Activated T-cell treated with anti-CD3 and anti-CD28 coated beads for 1 hour (primary cell): ENCODE measurements around the gene LAMP1.
A peak's percentile ranks its signal among the peaks of the same experiment; 100 is the strongest.
"Not testable (repeated sequence)": the region's sequence is repeated elsewhere in the genome, so short reads cannot be mapped to it uniquely, and the experiment has no call there.

ENCODE experiments used
- DNase-seq: peaks from one replicate; pipeline ENCODE4 v3.0.0-alpha.2; 2020; ENCODE audit warnings: low read depth

The LAMP1 gene

GRCh38 chr13:113296823-113297369 lies at the start of gene LAMP1:
TSS of gene LAMP1 (plus strand) at chr13:113297239. CDS start at chr13:113297435, 196 bp downstream.
- DNase-seq: peak; percentile 99

- no peak for DNase-seq
These were observed 44.4 kb upstream of the LAMP1 start for GRCh38 chr13:113252516-113253095.

GRCh38 chr13:113257908-113258307 lies 39.1 kb upstream of the LAMP1 start:
- not testable (repeated sequence) for DNase-seq

- no peak for DNase-seq
These were observed 38.6 kb upstream of the LAMP1 start for GRCh38 chr13:113258321-113259054.

GRCh38 chr13:113260996-113261395 lies 36.0 kb upstream of the LAMP1 start:
- no peak for DNase-seq

GRCh38 chr13:113263016-113263415 lies 34.0 kb upstream of the LAMP1 start:
- not testable (repeated sequence) for DNase-seq

GRCh38 chr13:113267642-113268405 lies 29.2 kb upstream of the LAMP1 start:
- no peak for DNase-seq

- DNase-seq: no peak
These were observed 25.0 kb upstream of the LAMP1 start for GRCh38 chr13:113272031-113272430.

- no peak for DNase-seq
These were observed 24.3 kb upstream of the LAMP1 start for GRCh38 chr13:113272701-113273181.

- DNase-seq: no peak
These were observed 23.7 kb upstream of the LAMP1 start for GRCh38 chr13:113273321-113273720.

- DNase-seq: no peak
These were observed 23.0 kb upstream of the LAMP1 start for GRCh38 chr13:113273851-113274590.

GRCh38 chr13:113274721-113275120 lies 22.3 kb upstream of the LAMP1 start:
- no peak for DNase-seq

- DNase-seq: no peak
These were observed 21.7 kb upstream of the LAMP1 start for GRCh38 chr13:113275387-113275786.

- DNase-seq: no peak
These were observed 16.9 kb upstream of the LAMP1 start for GRCh38 chr13:113280126-113280525.

- no peak for DNase-seq
These were observed 13.1 kb upstream of the LAMP1 start for GRCh38 chr13:113283904-113284303.

GRCh38 chr13:113288880-113289279 lies 8.2 kb upstream of the LAMP1 start:
- DNase-seq: no peak

- no peak for DNase-seq
These were observed 5.9 kb upstream of the LAMP1 start for GRCh38 chr13:113291129-113291528.

- peak; percentile 5 for DNase-seq
These were observed 4.8 kb upstream of the LAMP1 start for GRCh38 chr13:113292021-113292862.

GRCh38 chr13:113293686-113294085 lies 3.4 kb upstream of the LAMP1 start:
- DNase-seq: no peak

- DNase-seq: no peak
These were observed 1.3 kb upstream of the LAMP1 start for GRCh38 chr13:113295776-113296175.
